Breast epithelium (tissue), 3 donors: ENCODE measurements around the gene TFPT.

Experiments used
- POLR2A ChIP-seq: fragments of 450-650 bp; IDR thresholded peaks from one replicate; pipeline ENCODE4 v1.6.1; 2016; ENCODE audit warnings: antibody characterized with exemption, mild to moderate bottlenecking, moderate library complexity
- POLR2AphosphoS5 ChIP-seq, 3 donors: sonication (generic); formaldehyde crosslinking; IDR thresholded peaks; one replicate each; pipeline ENCODE4 v1.6.1; 2017; ENCODE audit warnings: antibody characterized with exemption in 3 of 3
- TF ChIP-seq, protein P1 (sequence below), 3 donors: fragments of 450-650 bp; IDR thresholded peaks; one replicate each; pipeline ENCODE4 v1.5.1; 2016 to 2017; ENCODE audit warnings: antibody characterized with exemption in 3 of 3, mild to moderate bottlenecking in 3 of 3, moderate library complexity in 3 of 3

DNA sequence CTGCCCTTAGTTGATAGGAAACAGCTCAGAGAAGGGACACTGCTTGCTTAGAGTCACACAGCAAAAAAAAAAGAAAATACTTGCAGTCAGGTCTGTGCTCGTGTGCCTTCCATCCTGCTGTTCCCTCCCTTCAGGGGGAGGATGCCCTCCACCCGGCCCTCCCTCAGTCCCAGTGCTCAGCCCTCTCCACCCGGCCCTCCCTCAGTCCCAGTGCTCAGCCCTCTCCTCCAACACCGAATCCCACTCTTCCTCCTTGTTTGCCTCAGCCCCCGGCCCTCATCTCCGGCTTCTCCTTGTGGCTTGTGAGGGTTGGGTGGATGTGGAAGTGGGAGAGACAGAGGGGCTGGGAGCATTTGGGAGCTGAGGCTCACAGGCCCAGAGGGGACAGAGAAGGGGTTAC is 5.8 kb downstream of the TFPT start:
- TF ChIP-seq, protein P1, sequence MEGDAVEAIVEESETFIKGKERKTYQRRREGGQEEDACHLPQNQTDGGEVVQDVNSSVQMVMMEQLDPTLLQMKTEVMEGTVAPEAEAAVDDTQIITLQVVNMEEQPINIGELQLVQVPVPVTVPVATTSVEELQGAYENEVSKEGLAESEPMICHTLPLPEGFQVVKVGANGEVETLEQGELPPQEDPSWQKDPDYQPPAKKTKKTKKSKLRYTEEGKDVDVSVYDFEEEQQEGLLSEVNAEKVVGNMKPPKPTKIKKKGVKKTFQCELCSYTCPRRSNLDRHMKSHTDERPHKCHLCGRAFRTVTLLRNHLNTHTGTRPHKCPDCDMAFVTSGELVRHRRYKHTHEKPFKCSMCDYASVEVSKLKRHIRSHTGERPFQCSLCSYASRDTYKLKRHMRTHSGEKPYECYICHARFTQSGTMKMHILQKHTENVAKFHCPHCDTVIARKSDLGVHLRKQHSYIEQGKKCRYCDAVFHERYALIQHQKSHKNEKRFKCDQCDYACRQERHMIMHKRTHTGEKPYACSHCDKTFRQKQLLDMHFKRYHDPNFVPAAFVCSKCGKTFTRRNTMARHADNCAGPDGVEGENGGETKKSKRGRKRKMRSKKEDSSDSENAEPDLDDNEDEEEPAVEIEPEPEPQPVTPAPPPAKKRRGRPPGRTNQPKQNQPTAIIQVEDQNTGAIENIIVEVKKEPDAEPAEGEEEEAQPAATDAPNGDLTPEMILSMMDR (IDR thresholded peaks at IDR 0.05): no peak
- TF ChIP-seq POLR2AphosphoS5 (IDR thresholded peaks at IDR 0.05) (no peak), POLR2A (no peak)
